Lung (tissue), 12 donors: Measurements from ENCODE around the gene MYL7. TPM values are rescaled to one million over a fixed set of nuclear protein-coding genes. Genes with fewer than 3 reads are reported as not detected.
A peak's percentile ranks its signal among the peaks of the same experiment; 100 is the strongest.

Experiments used
- ATAC-seq: fragments of 200-7000 bp; cut with Tn5 transposase; one replicate; pipeline ENCODE4 v1.9.1; 2020; ENCODE audit warnings: moderate number of reproducible peaks; ENCODE audit not compliant: insufficient read depth, low FRiP score
- DNase-seq, 3 donors: peaks; one replicate each; pipeline ENCODE4 v3.0.0-alpha.2; 2013 to 2017
- H3K27ac ChIP-seq, 2 donors: one replicate each; pipeline ENCODE4 v1.5.1; 2013; ENCODE audit warnings: mild to moderate bottlenecking in 2 of 2, moderate library complexity in 2 of 2, control low read depth in 1 of 2, inconsistent platforms in 1 of 2, low read depth in 1 of 2, low read length in 1 of 2
- H3K27me3 ChIP-seq, 3 donors: one replicate each; pipeline ENCODE4 v1.5.1; 2013; ENCODE audit warnings: low read length in 2 of 3; ENCODE audit not compliant: control insufficient read depth in 3 of 3, insufficient read depth in 3 of 3
- H3K36me3 ChIP-seq, 4 donors: one replicate each; pipeline ENCODE4 v1.5.1; 2013; ENCODE audit warnings: low read length in 4 of 4, mild to moderate bottlenecking in 1 of 4, moderate library complexity in 1 of 4; ENCODE audit not compliant: control insufficient read depth in 4 of 4, insufficient read depth in 4 of 4
- H3K4me1 ChIP-seq, 5 donors: one replicate each; pipeline ENCODE4 v1.5.1; 2013; ENCODE audit warnings: low read length in 5 of 5, mild to moderate bottlenecking in 2 of 5, moderate library complexity in 1 of 5; ENCODE audit not compliant: control insufficient read depth in 5 of 5, insufficient read depth in 5 of 5
- H3K4me3 ChIP-seq: one replicate; pipeline ENCODE4 v1.5.1; 2013; ENCODE audit warnings: mild to moderate bottlenecking, control low read depth, moderate library complexity
- H3K9ac ChIP-seq, 2 donors: one replicate each; pipeline ENCODE4 v1.5.1; 2013; ENCODE audit warnings: low read length in 2 of 2, control low read depth in 1 of 2; ENCODE audit not compliant: insufficient read depth in 1 of 2
- H3K9me3 ChIP-seq, 4 donors: one replicate each; pipeline ENCODE4 v1.5.1; 2013; ENCODE audit warnings: low read length in 3 of 4, mild to moderate bottlenecking in 1 of 4, moderate library complexity in 1 of 4; ENCODE audit not compliant: control insufficient read depth in 4 of 4, insufficient read depth in 3 of 4
- WGBS, 2 donors: extraction: QIAGEN DNeasy Blood & Tissue Kit; methylation state at CpG; one replicate each; pipeline ENCODE4 v1.1.7; 2013; 5-methylcytosine and 5-hydroxymethylcytosine counted together
- polyA plus RNA-seq, 2 donors: library from polyadenylated mRNA; stranded (reverse); fragments of 200-250 nt; gene quantifications; one replicate each; pipeline ENCODE4 v1.2.1, GENCODE V29; 2013
- total RNA-seq, 2 donors: library from RNA; depleted of rRNA in 1 of 2; stranded (reverse); fragments of >200 nt in 1 of 2; gene quantifications; one replicate each; pipeline ENCODE4 v1.2.1, GENCODE V29; 2014 to 2021
- TF ChIP-seq, protein P1 (sequence below): IDR thresholded peaks from 2 replicates; pipeline ENCODE4 v1.5.1; 2012; ENCODE audit warnings: mild to moderate bottlenecking; ENCODE audit errors: control extremely low read depth, extremely low read depth
- donor health status: control.
- donor health status: control.
- donor health status: Bipolar disorder and iron deficiency.
- donor health status: healthy.
- donor health status: DM: yes; HTN: yes; CAD: no.

Gene MYL7
- total and polyA plus RNA-seq, 4 donors: 0.08 to 13.0 TPM; not detected in 2

DNA sequence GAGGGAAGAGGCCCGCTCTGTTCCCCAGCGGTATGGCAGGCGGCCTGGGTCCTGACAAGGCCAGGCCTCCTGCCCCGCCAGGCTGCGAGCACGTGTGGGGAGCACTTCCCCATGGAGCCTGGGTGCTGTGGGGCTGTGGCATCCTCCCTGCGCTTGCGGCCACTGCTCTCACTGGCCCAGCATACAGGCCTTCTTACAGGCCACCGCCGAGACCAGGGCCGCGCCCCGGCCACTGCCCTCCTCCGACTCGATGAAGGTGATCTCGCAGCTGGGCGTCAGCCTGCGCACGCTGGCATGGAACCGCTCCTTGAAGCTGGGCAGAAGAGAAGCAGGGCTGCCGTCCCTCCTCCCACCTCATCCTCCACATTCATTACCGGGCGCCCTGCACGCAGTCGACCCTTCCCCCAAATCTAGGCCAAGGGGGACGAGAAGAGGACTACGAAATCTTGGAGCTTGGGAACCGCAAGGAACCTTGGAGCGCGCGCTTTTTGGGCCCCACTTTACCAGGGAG, 3.9 kb upstream of the MYL7 start:
- Histone ChIP-seq H3K36me3 (no peaks in the 10 kb centered on the region), H3K9ac (no peak overlapping the region), H3K9me3 (no peaks in the 10 kb centered on the region), H3K4me1 (peaks cover 2 to 43% (median 22%) of the 10 kb centered on the region in 5 donors), H3K27me3 (peaks cover 0 to 17% (median 0%) of the 10 kb centered on the region in 3 donors), H3K4me3 (no peak overlapping the region), H3K27ac (no peak overlapping the region)
- DNase-seq: no peak
- WGBS, 2 donors: 63 to 68% methylated on average over 31 of the region's 31 CpGs
- no peak for ATAC-seq
- TF ChIP-seq, protein P1, sequence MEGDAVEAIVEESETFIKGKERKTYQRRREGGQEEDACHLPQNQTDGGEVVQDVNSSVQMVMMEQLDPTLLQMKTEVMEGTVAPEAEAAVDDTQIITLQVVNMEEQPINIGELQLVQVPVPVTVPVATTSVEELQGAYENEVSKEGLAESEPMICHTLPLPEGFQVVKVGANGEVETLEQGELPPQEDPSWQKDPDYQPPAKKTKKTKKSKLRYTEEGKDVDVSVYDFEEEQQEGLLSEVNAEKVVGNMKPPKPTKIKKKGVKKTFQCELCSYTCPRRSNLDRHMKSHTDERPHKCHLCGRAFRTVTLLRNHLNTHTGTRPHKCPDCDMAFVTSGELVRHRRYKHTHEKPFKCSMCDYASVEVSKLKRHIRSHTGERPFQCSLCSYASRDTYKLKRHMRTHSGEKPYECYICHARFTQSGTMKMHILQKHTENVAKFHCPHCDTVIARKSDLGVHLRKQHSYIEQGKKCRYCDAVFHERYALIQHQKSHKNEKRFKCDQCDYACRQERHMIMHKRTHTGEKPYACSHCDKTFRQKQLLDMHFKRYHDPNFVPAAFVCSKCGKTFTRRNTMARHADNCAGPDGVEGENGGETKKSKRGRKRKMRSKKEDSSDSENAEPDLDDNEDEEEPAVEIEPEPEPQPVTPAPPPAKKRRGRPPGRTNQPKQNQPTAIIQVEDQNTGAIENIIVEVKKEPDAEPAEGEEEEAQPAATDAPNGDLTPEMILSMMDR: no peak

DNA sequence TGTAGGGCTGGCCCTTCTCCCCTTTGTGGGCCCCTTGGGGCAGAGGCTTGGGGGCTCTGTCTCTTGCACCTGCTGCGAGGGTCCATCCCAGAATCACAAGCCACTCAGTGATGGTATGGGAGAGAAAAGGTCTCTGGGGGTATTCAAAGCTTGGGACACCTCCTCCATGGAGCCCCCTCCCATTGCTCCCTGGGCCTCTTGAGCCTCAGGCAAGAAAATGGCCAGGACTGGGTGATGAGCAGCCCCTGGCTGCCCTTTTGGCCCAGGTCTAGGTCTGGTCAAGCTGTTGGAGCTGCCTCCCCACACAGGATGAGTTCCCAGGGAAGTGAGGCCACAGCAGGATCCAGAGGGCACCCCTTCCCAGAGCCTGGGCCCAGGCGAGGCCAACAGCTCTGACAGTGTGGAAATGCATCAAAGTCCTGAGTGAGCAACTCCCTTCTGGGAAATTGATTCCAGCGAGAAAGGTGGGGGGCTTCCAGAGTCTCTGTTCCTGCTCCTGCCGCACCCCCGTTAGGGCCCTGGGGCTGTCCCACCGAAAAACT, 3.4 kb upstream of the MYL7 start:
- no peaks in the 10 kb centered on the region for H3K9me3 ChIP-seq
- no peak overlapping the region for H3K27ac ChIP-seq
- WGBS, 2 donors: 92 to 94% methylated on average over 6 of the region's 6 CpGs
- H3K9ac ChIP-seq: no peak overlapping the region
- peaks cover 0 to 17% (median 0%) of the 10 kb centered on the region in 3 donors for H3K27me3 ChIP-seq
- H3K4me1 ChIP-seq: peaks cover 2 to 38% (median 17%) of the 10 kb centered on the region in 5 donors
- ATAC-seq (no peak), DNase-seq (peak in 1 of 3 donors; percentile 14)
- H3K4me3 ChIP-seq: no peak overlapping the region
- no peaks in the 10 kb centered on the region for H3K36me3 ChIP-seq
- TF ChIP-seq, protein P1: no peak

DNA sequence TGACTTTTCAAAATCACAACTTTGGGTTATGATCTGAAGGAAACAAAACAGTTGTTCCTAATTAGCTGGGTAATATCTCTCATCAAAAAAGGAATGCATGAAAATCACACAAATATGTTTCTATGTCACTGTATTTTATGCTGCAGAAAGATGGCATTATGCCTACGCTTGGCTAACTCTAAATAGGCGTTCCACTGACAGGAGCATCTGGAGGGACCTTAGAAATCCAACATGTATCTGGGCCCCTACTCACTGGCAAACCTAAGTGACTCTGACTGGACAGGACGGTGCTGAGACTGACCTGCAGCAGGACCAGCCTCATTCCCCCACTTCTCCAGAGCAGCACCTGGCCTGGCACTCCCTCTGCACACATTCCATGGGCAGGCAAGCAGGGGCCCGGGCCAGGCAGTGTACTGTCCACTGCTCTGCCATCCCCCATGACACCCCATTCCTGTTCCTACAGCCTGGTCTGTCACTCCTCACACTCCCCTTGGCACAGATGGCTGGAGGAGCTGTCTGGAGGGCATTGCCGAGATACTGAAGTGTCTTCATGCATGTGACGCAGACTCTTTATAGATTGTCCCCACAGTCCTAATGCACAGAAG, 2.6 kb upstream of the MYL7 start:
- Histone ChIP-seq H3K4me3 (no peak overlapping the region), H3K9me3 (no peaks in the 10 kb centered on the region), H3K27me3 (peaks cover 0 to 17% (median 0%) of the 10 kb centered on the region in 3 donors), H3K9ac (no peak overlapping the region), H3K27ac (no peak overlapping the region), H3K4me1 (peaks cover 2 to 36% (median 13%) of the 10 kb centered on the region in 5 donors), H3K36me3 (no peaks in the 10 kb centered on the region)
- TF ChIP-seq, protein P1: no peak
- no peak for DNase-seq
- ATAC-seq: no peak
- 85 to 86% methylated on average over 6 of the region's 6 CpGs for WGBS, 2 donors
